ENCODE measurements around the gene RASL11B. TPM values are rescaled to one million over a fixed set of nuclear protein-coding genes. Genes with fewer than 3 reads are reported as not detected.

The RASL11B gene
- polyA plus RNA-seq, 1 experiment = 0.20 TPM

GRCh38 chr4:52873191-52873590 is 11.1 kb downstream of the RASL11B start:
- DNase-seq (ENCODE audit: low read depth) = no peak
- H3K36me3 ChIP-seq (ENCODE audit: control insufficient read depth, insufficient read depth, low read length) = peaks cover 1% of the 10 kb centered on the region
- CTCF ChIA-PET = no interaction called here
- H3K4me3 ChIP-seq (ENCODE audit: low read depth, low read length) = no peak overlapping the region
- POLR2A ChIA-PET = no interaction called here
- no peaks in the 10 kb centered on the region for H3K27me3 ChIP-seq (ENCODE audit: control insufficient read depth, insufficient read depth, low read length)
- TF ChIP-seq CTCF (IDR thresholded peaks at IDR 0.05; ENCODE audit: insufficient read depth, low read depth, low read length) = no peak

GRCh38 chr4:52873861-52874343 is 11.8 kb downstream of the RASL11B start:
- Histone ChIP-seq H3K27me3 (ENCODE audit: control insufficient read depth, insufficient read depth, low read length) (no peaks in the 10 kb centered on the region), H3K36me3 (ENCODE audit: control insufficient read depth, insufficient read depth, low read length) (peaks cover 1% of the 10 kb centered on the region), H3K4me3 (ENCODE audit: low read depth, low read length) (no peak overlapping the region)
- POLR2A ChIA-PET = no interaction called here
- CTCF ChIA-PET = no interaction called here
- no peak for TF ChIP-seq CTCF (IDR thresholded peaks at IDR 0.05; ENCODE audit: insufficient read depth, low read depth, low read length)
- no peak for DNase-seq (ENCODE audit: low read depth)

GRCh38 chr4:52874948-52875347 is 12.8 kb downstream of the RASL11B start:
- Histone ChIP-seq H3K4me3 (ENCODE audit: low read depth, low read length) (no peak overlapping the region), H3K27me3 (ENCODE audit: control insufficient read depth, insufficient read depth, low read length) (no peaks in the 10 kb centered on the region), H3K36me3 (ENCODE audit: control insufficient read depth, insufficient read depth, low read length) (peaks cover 1% of the 10 kb centered on the region)
- POLR2A ChIA-PET = no interaction called here
- CTCF ChIA-PET = interaction anchor here (1.1 kb wide), 1 partner anchor 17 kb away, joined by 3 read pairs; no protein-coding TSS in a partner anchor
- no peak for DNase-seq (ENCODE audit: low read depth)
- no peak for TF ChIP-seq CTCF (IDR thresholded peaks at IDR 0.05; ENCODE audit: insufficient read depth, low read depth, low read length)

- CTCF ChIA-PET = no interaction called here
- no peak for DNase-seq (ENCODE audit: low read depth)
- Histone ChIP-seq H3K27me3 (ENCODE audit: control insufficient read depth, insufficient read depth, low read length) (no peaks in the 10 kb centered on the region), H3K36me3 (ENCODE audit: control insufficient read depth, insufficient read depth, low read length) (peaks cover 1% of the 10 kb centered on the region), H3K4me3 (ENCODE audit: low read depth, low read length) (no peak overlapping the region)
- TF ChIP-seq CTCF (IDR thresholded peaks at IDR 0.05; ENCODE audit: insufficient read depth, low read depth, low read length) = no peak
- POLR2A ChIA-PET = interaction anchor here (0.6 kb wide), 1 partner anchor 506 kb away, joined by 3 read pairs; no protein-coding TSS in a partner anchor
Observed at GRCh38 chr4:52876069-52876468, 14.0 kb downstream of the RASL11B start.

GRCh38 chr4:52877036-52877435 is 14.9 kb downstream of the RASL11B start:
- ChIA-PET POLR2A (no interaction called here), CTCF (no interaction called here)

More at GRCh38 chr4:52877036-52877435, 14.9 kb downstream of the RASL11B start:
- no peak for DNase-seq (ENCODE audit: low read depth)
- no peak for TF ChIP-seq CTCF (IDR thresholded peaks at IDR 0.05; ENCODE audit: insufficient read depth, low read depth, low read length)
- Histone ChIP-seq H3K36me3 (ENCODE audit: control insufficient read depth, insufficient read depth, low read length) (no peaks in the 10 kb centered on the region), H3K4me3 (ENCODE audit: low read depth, low read length) (no peak overlapping the region), H3K27me3 (ENCODE audit: control insufficient read depth, insufficient read depth, low read length) (no peaks in the 10 kb centered on the region)

Measured in BJ (cell line).